Smooth muscle cell (in vitro differentiated cells): ENCODE measurements around the gene CHSY1. TPM values are rescaled to one million over a fixed set of nuclear protein-coding genes. Genes with fewer than 3 reads are reported as not detected.

Experiments
- DNase-seq: peaks from one replicate; lab custom pipeline; 2025; ENCODE audit not compliant: unreplicated experiment; lab: John Stamatoyannopoulos, UW
- H2AFZ ChIP-seq: fragments of 200-600 bp; sonication (generic); 2 replicates; pipeline ENCODE4 v1.6.0; 2016; ENCODE audit warnings: antibody characterized with exemption, low read depth, mild to moderate bottlenecking
- H3F3A ChIP-seq: fragments of 200-600 bp; sonication (generic); 2 replicates; pipeline ENCODE4 v1.6.0; 2017; ENCODE audit warnings: antibody characterized with exemption, low read depth
- H3K27ac ChIP-seq: fragments of 200-600 bp; sonication (generic); 2 replicates; pipeline ENCODE4 v1.5.1; 2016; ENCODE audit warnings: low read depth, mild to moderate bottlenecking
- H3K27me3 ChIP-seq: fragments of 200-600 bp; sonication (generic); 2 replicates; pipeline ENCODE4 v1.6.1; 2016; ENCODE audit warnings: low read depth, mild to moderate bottlenecking
- H3K36me3 ChIP-seq: fragments of 200-600 bp; sonication (generic); 2 replicates; pipeline ENCODE4 v1.5.1; 2016; ENCODE audit warnings: low read depth
- H3K4me1 ChIP-seq: fragments of 200-600 bp; sonication (generic); 2 replicates; pipeline ENCODE4 v1.5.1; 2016; ENCODE audit warnings: low read depth
- H3K4me2 ChIP-seq: fragments of 200-600 bp; sonication (generic); 2 replicates; pipeline ENCODE4 v1.6.0; 2016; ENCODE audit warnings: mild to moderate bottlenecking
- H3K4me3 ChIP-seq: fragments of 200-600 bp; sonication (generic); 2 replicates; pipeline ENCODE4 v1.5.1; 2016; ENCODE audit warnings: mild to moderate bottlenecking
- H3K79me2 ChIP-seq: fragments of 200-600 bp; sonication (generic); 2 replicates; pipeline ENCODE4 v1.6.0; 2016; ENCODE audit warnings: low read depth, mild to moderate bottlenecking
- H3K9ac ChIP-seq: fragments of 200-600 bp; sonication (generic); 2 replicates; pipeline ENCODE4 v1.6.0; 2016; ENCODE audit warnings: low read depth
- H3K9me3 ChIP-seq: fragments of 200-600 bp; sonication (generic); replicated peaks from 2 replicates; pipeline ENCODE4 v1.5.1; 2016; ENCODE audit warnings: low read depth
- H4K20me1 ChIP-seq: fragments of 200-600 bp; sonication (generic); 2 replicates; pipeline ENCODE4 v1.6.0; 2016; ENCODE audit warnings: low read depth
- WGBS: methylation state at CpG from one replicate; pipeline ENCODE4 v1.1.7; 2016; ENCODE audit warnings: low lambda C conversion rate; 5-methylcytosine and 5-hydroxymethylcytosine counted together
- polyA plus RNA-seq: library from polyadenylated mRNA; unstranded; fragments of >200 nt; fragmentation: Nextera tagmentation; extraction: Ambion mirVana; gene quantifications from 2 replicates; pipeline ENCODE4 v1.2.1, GENCODE V29; 2016
- total RNA-seq: library from RNA; depleted of rRNA; stranded (reverse); fragments of >200 nt; gene quantifications from 2 replicates; pipeline ENCODE4 v1.2.3, GENCODE V29; 2014
- TF ChIP-seq, protein P1 (sequence below): fragments of 200-600 bp; sonication (generic); IDR thresholded peaks from 2 replicates; pipeline ENCODE4 v1.5.1; 2017; ENCODE audit warnings: borderline replicate concordance, mild to moderate bottlenecking, antibody characterized with exemption; ENCODE audit not compliant: insufficient read depth, poor library complexity, severe bottlenecking

The CHSY1 gene
- total and polyA plus RNA-seq, 2 experiments from 2014 or later, result 106 to 123 TPM

DNA sequence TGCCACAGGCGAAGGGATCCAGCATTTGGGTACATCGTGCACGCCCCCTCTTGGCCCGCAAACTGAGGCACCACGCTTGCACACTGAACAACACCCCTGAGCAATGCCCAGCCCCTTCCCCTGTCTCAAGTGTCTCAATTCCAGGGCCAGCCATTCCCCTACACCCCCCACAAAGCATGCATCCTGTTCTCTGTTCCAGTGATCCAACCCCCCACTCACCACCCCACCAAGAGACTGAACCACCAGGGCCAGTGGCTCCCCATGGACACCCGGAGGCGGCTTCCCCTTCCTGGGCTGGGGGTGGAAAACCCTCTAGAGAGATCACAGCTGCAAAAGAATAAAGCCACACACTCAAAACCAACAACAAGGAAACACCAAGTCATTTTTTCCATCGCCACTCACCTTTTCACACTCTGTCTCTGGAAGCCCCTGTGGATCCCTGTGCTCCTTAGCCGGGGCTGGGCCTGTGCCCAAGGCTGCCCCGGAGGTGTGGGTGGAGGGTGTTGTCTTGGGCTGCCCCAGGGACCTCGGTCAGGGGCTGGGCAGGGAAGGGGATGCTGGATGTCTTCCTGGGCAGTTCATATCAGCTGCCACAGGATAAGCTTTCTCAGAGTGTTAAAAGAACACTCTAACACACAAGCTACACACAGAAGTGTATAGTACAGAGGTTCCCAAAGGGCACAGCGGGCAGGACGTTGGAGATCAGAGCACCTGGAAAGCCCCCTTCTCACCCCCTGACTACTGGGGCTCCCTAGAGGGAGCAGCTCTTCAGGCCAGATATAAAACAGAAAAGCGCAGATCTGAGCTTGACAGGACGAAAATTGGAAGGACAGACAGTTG lies 92.5 kb downstream of the CHSY1 start:
- DNase-seq, result no peak
- H3K27ac ChIP-seq, result peak overlapping the region; percentile 62
- no peaks in the 10 kb centered on the region for H4K20me1 ChIP-seq
- H3K9me3 ChIP-seq, result no peaks in the 10 kb centered on the region
- H3K4me1 ChIP-seq, result no peaks in the 10 kb centered on the region
- H3K27me3 ChIP-seq, result no peaks in the 10 kb centered on the region
- H3K4me2 ChIP-seq, result no peak overlapping the region
- TF ChIP-seq, protein P1, sequence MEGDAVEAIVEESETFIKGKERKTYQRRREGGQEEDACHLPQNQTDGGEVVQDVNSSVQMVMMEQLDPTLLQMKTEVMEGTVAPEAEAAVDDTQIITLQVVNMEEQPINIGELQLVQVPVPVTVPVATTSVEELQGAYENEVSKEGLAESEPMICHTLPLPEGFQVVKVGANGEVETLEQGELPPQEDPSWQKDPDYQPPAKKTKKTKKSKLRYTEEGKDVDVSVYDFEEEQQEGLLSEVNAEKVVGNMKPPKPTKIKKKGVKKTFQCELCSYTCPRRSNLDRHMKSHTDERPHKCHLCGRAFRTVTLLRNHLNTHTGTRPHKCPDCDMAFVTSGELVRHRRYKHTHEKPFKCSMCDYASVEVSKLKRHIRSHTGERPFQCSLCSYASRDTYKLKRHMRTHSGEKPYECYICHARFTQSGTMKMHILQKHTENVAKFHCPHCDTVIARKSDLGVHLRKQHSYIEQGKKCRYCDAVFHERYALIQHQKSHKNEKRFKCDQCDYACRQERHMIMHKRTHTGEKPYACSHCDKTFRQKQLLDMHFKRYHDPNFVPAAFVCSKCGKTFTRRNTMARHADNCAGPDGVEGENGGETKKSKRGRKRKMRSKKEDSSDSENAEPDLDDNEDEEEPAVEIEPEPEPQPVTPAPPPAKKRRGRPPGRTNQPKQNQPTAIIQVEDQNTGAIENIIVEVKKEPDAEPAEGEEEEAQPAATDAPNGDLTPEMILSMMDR, result no peak
- H2AFZ ChIP-seq, result no peak overlapping the region
- H3K36me3 ChIP-seq, result no peaks in the 10 kb centered on the region
- WGBS, result 71% methylated on average over 15 of the region's 15 CpGs
- no peaks in the 10 kb centered on the region for H3F3A ChIP-seq
- no peak overlapping the region for H3K9ac ChIP-seq
- H3K79me2 ChIP-seq, result no peaks in the 10 kb centered on the region
- no peak overlapping the region for H3K4me3 ChIP-seq

DNA sequence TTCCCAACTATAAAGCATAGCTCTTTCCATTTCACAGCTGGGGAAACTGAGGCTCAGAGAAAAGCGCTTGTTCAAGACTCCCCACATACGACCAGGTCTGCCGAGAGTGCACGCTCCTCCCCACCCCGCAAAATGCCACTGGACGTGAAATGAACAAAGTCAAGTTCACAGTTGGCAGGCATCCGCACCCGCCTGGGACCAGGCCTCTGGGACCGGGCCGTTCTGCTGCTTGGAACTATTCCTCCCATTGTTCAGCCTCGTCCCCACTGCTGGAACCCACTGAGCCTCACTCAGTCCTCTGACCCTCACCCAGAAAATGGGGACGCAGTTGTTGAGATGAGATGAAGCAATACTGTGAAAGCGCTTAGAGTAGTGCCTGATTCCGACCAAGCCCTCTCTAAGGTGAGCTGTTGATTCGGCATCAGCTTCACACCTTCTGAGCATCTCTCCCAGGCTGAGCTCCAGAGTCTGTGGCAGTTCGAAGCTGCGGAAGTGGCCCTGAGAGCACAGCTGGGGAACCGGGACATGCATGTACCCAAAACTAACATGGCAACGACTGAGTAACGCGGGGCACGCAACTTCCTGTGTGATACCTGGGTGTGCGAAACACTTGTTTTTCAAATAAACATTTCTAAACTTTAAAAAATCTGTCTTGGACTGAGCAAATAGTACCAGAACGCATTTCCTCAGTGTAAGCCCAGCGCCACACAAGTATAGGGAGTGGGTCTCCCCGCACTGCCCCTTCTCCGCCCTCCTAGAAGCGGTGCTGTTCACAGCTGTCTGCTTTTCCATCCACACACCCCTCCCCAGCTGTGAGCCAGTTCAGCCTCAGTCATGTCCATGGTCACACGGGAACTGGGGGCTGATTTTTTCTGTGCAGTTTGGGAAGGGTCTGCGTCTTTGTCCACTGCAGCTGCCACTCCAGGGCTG lies 93.4 kb downstream of the CHSY1 start:
- Histone ChIP-seq H3K27me3 (no peaks in the 10 kb centered on the region), H3K36me3 (no peaks in the 10 kb centered on the region), H3F3A (no peaks in the 10 kb centered on the region), H3K79me2 (no peaks in the 10 kb centered on the region), H3K27ac (no peak overlapping the region), H3K9ac (no peak overlapping the region), H3K9me3 (no peaks in the 10 kb centered on the region), H3K4me3 (no peak overlapping the region), H3K4me2 (no peak overlapping the region), H4K20me1 (no peaks in the 10 kb centered on the region), H2AFZ (no peak overlapping the region), H3K4me1 (no peaks in the 10 kb centered on the region)
- no peak for DNase-seq
- 92% methylated on average over 30 of the region's 30 CpGs for WGBS
- TF ChIP-seq, protein P1, result no peak

DNA sequence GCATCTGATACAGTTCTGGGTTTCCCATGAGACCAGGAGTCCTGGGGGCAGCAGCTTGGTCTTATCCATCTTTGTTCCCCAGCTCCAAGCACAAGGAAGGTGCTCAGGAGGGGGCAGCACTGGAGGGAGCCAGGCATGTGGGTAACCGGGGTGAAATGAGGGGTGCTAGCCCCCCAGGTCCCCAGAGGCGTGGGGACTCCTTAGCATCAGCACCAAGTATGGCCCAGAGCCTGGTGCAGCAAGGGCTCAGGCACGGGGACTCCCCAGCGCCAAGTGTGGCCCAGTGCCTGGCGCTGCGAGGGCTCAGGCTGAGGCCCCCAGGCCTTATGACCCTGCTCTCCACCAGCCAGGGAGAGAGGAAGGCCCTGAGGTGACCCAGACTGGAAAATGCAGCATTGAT lies 94.1 kb downstream of the CHSY1 start:
- no peak overlapping the region for H3K4me3 ChIP-seq
- no peaks in the 10 kb centered on the region for H3K36me3 ChIP-seq
- H3K9ac ChIP-seq, result no peak overlapping the region
- H2AFZ ChIP-seq, result no peak overlapping the region
- H3F3A ChIP-seq, result no peaks in the 10 kb centered on the region
- no peaks in the 10 kb centered on the region for H3K4me1 ChIP-seq
- WGBS, result 92% methylated on average over 6 of the region's 6 CpGs
- TF ChIP-seq, protein P1, result no peak
- no peak for DNase-seq
- no peak overlapping the region for H3K27ac ChIP-seq
- no peaks in the 10 kb centered on the region for H3K27me3 ChIP-seq
- no peaks in the 10 kb centered on the region for H3K9me3 ChIP-seq
- no peaks in the 10 kb centered on the region for H4K20me1 ChIP-seq
- no peak overlapping the region for H3K4me2 ChIP-seq
- H3K79me2 ChIP-seq, result peaks cover 3% of the 10 kb centered on the region
